OCI-LY1 (cell line): ENCODE results near the gene DOCK3.

Source experiments
- H2AFZ ChIP-seq: fragments of 200-600 bp; sonication (generic), shearing (Covaris generic); 2 replicates; pipeline ENCODE4 v1.6.0; 2014; ENCODE audit warnings: antibody characterized with exemption, mild to moderate bottlenecking, low read length
- H3F3A ChIP-seq: fragments of 200-600 bp; sonication (generic), shearing (Covaris generic); 2 replicates; pipeline ENCODE4 v1.6.0; 2014; ENCODE audit warnings: mild to moderate bottlenecking, antibody characterized with exemption, low read length, moderate library complexity; ENCODE audit not compliant: insufficient read depth
- H3K27ac ChIP-seq: fragments of 200-600 bp; sonication (generic); 2 replicates; pipeline ENCODE4 v1.5.1; 2014; ENCODE audit warnings: low read length, mixed run types, mild to moderate bottlenecking, low read depth; ENCODE audit not compliant: poor library complexity, severe bottlenecking
- H3K27me3 ChIP-seq: fragments of 200-600 bp; sonication (generic); 2 replicates; pipeline ENCODE4 v1.6.0; 2014; ENCODE audit warnings: antibody characterized with exemption, mild to moderate bottlenecking, low read length, moderate library complexity; ENCODE audit not compliant: insufficient read depth
- H3K36me3 ChIP-seq: fragments of 200-600 bp; sonication (generic); 2 replicates; pipeline ENCODE4 v1.6.1; 2014; ENCODE audit warnings: mild to moderate bottlenecking, antibody characterized with exemption, low read length, moderate library complexity, mixed read lengths; ENCODE audit not compliant: insufficient read depth
- H3K4me1 ChIP-seq: fragments of 200-600 bp; sonication (generic); 2 replicates; pipeline ENCODE4 v1.5.1; 2014; ENCODE audit warnings: mild to moderate bottlenecking, low read length, moderate library complexity; ENCODE audit not compliant: insufficient read depth, severe bottlenecking
- H3K4me2 ChIP-seq: fragments of 200-600 bp; sonication (generic), shearing (Covaris generic); 2 replicates; pipeline ENCODE4 v1.6.1; 2014; ENCODE audit warnings: low read length
- H3K4me3 ChIP-seq: fragments of 200-600 bp; sonication (generic); 2 replicates; pipeline ENCODE4 v1.5.1; 2014; ENCODE audit warnings: low read length, low read depth, mild to moderate bottlenecking, mixed read lengths; ENCODE audit not compliant: poor library complexity, severe bottlenecking
- H3K79me2 ChIP-seq: fragments of 200-600 bp; shearing (Covaris generic); 2 replicates; pipeline ENCODE4 v1.6.1; 2016; ENCODE audit warnings: mixed run types, low read length, mixed read lengths; ENCODE audit not compliant: insufficient read depth
- H3K9ac ChIP-seq: fragments of 200-600 bp; sonication (generic), shearing (Covaris generic); 2 replicates; pipeline ENCODE4 v1.6.1; 2014; ENCODE audit warnings: mild to moderate bottlenecking, low read length, mixed read lengths
- H3K9me2 ChIP-seq: fragments of 200-600 bp; sonication (generic), shearing (Covaris generic); 2 replicates; pipeline ENCODE4 v1.6.1; 2014; ENCODE audit warnings: low read depth, mild to moderate bottlenecking, low read length, mixed read lengths
- H3K9me3 ChIP-seq: fragments of 200-600 bp; shearing (Covaris generic); 2 replicates; pipeline ENCODE4 v1.6.1; 2014; ENCODE audit warnings: low read length, mixed read lengths
- H4K20me1 ChIP-seq: fragments of 200-600 bp; sonication (generic), shearing (Covaris generic); 2 replicates; pipeline ENCODE4 v1.6.0; 2016; ENCODE audit warnings: mild to moderate bottlenecking, low read length; ENCODE audit not compliant: insufficient read depth
- EZH2 ChIP-seq: fragments of 200-600 bp; sonication (generic), shearing (Covaris generic); IDR thresholded peaks from 2 replicates; pipeline ENCODE4 v1.8.0; 2017; ENCODE audit warnings: borderline replicate concordance, mixed run types, mild to moderate bottlenecking, antibody characterized with exemption, low read length, moderate library complexity, mixed read lengths
- TF ChIP-seq, protein P1 (sequence below): fragments of 200-600 bp; sonication (generic), shearing (Covaris generic); IDR thresholded peaks from 2 replicates; pipeline ENCODE4 v1.5.1; 2017; ENCODE audit warnings: mild to moderate bottlenecking, antibody characterized with exemption, low read length, moderate library complexity, mixed read lengths

The DOCK3 gene

DNA sequence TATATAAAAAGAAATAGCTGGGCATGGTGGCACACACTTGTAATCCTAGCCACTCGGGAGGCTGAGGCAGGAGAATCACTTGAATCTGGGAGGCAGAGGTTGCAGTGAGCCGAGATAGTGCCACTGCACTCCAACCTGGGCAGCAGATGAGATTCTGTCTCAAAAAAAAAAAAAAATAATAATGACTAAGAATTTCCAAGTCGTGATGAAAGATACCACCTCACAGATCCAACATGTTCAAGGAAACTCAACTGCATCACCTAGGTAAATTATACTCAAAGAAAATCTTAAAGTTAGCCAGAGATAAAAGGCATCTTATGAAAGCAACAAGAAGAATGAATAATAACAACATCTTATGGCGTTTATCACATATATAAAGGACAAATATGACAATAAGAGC lies 50.1 kb downstream of the DOCK3 start:
- no peak overlapping the region for H3K9ac ChIP-seq
- H3K4me2 ChIP-seq, result no peak overlapping the region
- H3K4me1 ChIP-seq, result no peaks in the 10 kb centered on the region
- H3K79me2 ChIP-seq, result no peaks in the 10 kb centered on the region
- no peaks in the 10 kb centered on the region for H3K9me2 ChIP-seq
- no peaks in the 10 kb centered on the region for H3K27me3 ChIP-seq
- TF ChIP-seq, protein P1, sequence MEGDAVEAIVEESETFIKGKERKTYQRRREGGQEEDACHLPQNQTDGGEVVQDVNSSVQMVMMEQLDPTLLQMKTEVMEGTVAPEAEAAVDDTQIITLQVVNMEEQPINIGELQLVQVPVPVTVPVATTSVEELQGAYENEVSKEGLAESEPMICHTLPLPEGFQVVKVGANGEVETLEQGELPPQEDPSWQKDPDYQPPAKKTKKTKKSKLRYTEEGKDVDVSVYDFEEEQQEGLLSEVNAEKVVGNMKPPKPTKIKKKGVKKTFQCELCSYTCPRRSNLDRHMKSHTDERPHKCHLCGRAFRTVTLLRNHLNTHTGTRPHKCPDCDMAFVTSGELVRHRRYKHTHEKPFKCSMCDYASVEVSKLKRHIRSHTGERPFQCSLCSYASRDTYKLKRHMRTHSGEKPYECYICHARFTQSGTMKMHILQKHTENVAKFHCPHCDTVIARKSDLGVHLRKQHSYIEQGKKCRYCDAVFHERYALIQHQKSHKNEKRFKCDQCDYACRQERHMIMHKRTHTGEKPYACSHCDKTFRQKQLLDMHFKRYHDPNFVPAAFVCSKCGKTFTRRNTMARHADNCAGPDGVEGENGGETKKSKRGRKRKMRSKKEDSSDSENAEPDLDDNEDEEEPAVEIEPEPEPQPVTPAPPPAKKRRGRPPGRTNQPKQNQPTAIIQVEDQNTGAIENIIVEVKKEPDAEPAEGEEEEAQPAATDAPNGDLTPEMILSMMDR, result no peak
- TF ChIP-seq EZH2, result no peak
- no peaks in the 10 kb centered on the region for H3K36me3 ChIP-seq
- H3K4me3 ChIP-seq, result no peak overlapping the region
- H3K27ac ChIP-seq, result no peak overlapping the region
- no peak overlapping the region for H2AFZ ChIP-seq
- no peaks in the 10 kb centered on the region for H4K20me1 ChIP-seq
- H3F3A ChIP-seq, result no peaks in the 10 kb centered on the region
- H3K9me3 ChIP-seq, result no peaks in the 10 kb centered on the region

DNA sequence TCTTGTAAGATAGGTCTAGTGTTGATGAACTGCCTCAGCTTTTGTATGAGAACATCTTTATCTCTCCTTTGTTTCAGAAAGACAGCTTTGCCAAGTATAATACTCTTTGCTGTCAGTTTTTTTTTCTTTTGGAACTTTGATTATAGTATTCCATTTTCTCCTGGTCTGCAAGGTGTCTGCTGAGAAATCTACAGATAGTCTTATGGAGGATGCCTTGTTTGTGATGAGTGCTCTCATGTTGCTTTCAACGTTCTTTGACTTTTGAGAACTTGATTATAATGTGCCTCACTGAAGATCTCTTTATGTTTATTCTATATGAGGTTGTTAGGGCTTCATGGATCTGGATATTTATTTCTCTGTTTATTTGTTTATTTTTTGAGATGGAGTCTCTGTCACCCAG lies 60.3 kb downstream of the DOCK3 start:
- Histone ChIP-seq H3K9me2 (no peaks in the 10 kb centered on the region), H3K36me3 (no peaks in the 10 kb centered on the region), H3K27ac (no peak overlapping the region), H2AFZ (no peak overlapping the region), H3K4me2 (no peak overlapping the region), H3F3A (no peaks in the 10 kb centered on the region), H3K79me2 (no peaks in the 10 kb centered on the region), H4K20me1 (no peaks in the 10 kb centered on the region), H3K9ac (no peak overlapping the region), H3K4me3 (no peak overlapping the region), H3K4me1 (no peaks in the 10 kb centered on the region), H3K9me3 (no peaks in the 10 kb centered on the region), H3K27me3 (no peaks in the 10 kb centered on the region)
- TF ChIP-seq EZH2, result no peak

DNA sequence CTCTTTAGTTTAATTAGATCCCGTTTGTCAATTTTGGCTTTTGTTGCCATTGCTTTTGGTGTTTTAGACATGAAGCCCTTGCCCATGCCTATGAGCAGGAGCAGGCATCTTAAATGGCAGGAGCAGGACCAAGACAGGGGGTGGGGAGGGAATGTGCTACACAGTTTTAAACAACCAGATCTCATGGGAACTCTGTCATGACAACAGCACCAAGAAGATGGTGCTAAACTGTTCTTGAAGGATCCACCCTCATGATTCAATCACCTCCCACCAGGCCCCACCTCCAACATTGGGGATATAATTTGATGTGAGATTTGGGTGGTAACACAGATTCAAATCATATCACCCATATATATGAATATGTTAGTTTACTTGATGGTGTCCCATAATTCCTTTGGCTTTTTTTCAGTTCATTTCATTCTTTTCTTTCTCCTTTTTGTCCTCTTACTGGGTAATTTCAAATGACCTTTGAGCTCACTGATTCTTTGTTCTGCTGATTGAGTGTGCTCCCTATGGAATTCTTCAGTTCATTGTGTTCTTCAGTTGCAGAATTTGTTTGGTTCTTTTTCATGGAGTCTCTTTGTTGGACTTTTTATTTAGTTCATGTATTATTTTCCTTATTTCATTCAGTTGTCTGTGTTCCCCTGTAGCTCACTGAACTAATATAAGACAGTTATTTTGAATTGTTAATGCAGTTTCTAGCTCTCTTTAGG lies 62.6 kb downstream of the DOCK3 start:
- H3K79me2 ChIP-seq, result no peaks in the 10 kb centered on the region
- H3K27ac ChIP-seq, result no peak overlapping the region
- H3K4me1 ChIP-seq, result no peaks in the 10 kb centered on the region
- no peaks in the 10 kb centered on the region for H3F3A ChIP-seq
- no peaks in the 10 kb centered on the region for H3K9me3 ChIP-seq
- TF ChIP-seq, protein P1, result no peak
- no peak for TF ChIP-seq EZH2
- H3K27me3 ChIP-seq, result no peaks in the 10 kb centered on the region
- no peaks in the 10 kb centered on the region for H3K36me3 ChIP-seq
- H3K4me2 ChIP-seq, result no peak overlapping the region
- no peak overlapping the region for H2AFZ ChIP-seq
- no peak overlapping the region for H3K9ac ChIP-seq
- H3K9me2 ChIP-seq, result no peaks in the 10 kb centered on the region
- no peak overlapping the region for H3K4me3 ChIP-seq
- no peaks in the 10 kb centered on the region for H4K20me1 ChIP-seq

DNA sequence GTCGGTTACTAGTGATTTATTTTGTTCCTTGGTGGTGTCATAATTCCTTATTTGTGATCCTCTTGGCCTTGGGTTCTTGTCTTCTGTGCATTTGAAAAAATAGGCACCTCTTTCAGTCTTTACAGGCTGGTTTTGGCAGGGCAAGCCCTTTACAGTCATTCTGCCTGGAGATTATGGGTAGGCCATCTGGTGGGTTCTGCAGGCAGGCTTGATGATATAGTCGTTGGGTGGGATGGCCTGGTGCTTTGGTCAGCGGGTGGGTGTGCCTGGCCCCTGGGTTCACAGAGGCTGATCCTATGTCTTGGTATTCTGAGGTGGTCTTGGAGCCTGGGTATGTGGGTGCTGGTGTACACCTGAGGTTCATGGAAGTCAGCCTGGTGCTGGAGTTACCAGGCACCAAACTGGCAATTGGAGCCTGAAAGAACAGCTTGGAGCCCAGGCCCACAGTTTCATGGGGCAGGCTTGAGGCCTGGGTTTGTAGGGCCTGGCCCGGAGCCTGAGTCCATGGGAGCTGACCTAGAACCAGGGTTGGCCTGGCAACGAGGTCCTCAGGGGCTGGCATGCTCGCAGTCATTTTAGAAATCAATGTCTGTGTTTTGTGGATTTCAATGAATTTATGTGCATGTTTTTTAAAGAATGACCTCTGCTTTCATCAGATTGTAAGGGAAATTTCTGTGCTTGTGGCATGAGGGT lies 63.3 kb downstream of the DOCK3 start:
- H3F3A ChIP-seq, result no peaks in the 10 kb centered on the region
- no peak overlapping the region for H3K4me2 ChIP-seq
- H4K20me1 ChIP-seq, result no peaks in the 10 kb centered on the region
- no peak overlapping the region for H3K4me3 ChIP-seq
- no peaks in the 10 kb centered on the region for H3K27me3 ChIP-seq
- H3K27ac ChIP-seq, result no peak overlapping the region
- no peaks in the 10 kb centered on the region for H3K9me3 ChIP-seq
- no peaks in the 10 kb centered on the region for H3K36me3 ChIP-seq
- H2AFZ ChIP-seq, result no peak overlapping the region
- TF ChIP-seq, protein P1, result no peak
- TF ChIP-seq EZH2, result no peak
- H3K9ac ChIP-seq, result no peak overlapping the region
- H3K9me2 ChIP-seq, result no peaks in the 10 kb centered on the region
- no peaks in the 10 kb centered on the region for H3K79me2 ChIP-seq
- no peaks in the 10 kb centered on the region for H3K4me1 ChIP-seq
